ENCODE measurements around the gene CRYGS. TPM values are rescaled to one million over a fixed set of nuclear protein-coding genes. Genes with fewer than 3 reads are reported as not detected.

Gene CRYGS
- total RNA-seq, 2 experiments from 2014 or later = 3.5 to 7.0 TPM

DNA sequence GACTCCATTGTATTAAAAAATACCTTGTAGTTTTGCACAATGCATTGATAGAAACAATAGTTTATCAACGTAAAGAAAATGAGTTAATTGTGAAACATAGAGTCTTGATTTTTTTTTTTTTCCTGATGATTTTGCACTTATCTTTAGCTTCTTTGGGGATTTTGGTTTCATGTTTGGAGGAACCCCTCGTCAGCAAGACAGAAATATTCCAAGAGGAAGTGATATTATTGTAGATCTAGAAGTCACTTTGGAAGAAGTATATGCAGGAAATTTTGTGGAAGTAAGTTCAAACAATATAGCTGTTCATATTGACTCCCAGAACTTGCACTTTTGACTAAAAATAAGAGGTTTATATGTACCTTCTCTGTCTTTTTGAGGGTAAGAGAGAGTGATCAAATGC lies 33.3 kb upstream of the CRYGS start:
- peaks cover 29% of the 10 kb centered on the region for H3K79me2 ChIP-seq (ENCODE audit: insufficient read depth, low read depth, low read length)
- POLR2A ChIA-PET = interaction anchor here (0.6 to 0.7 kb wide), 3 partner anchors 10 to 65 kb away, joined by 3 to 4 read pairs (median 3); no protein-coding TSS in a partner anchor
- peaks cover 99% of the 10 kb centered on the region for H3K36me3 ChIP-seq (ENCODE audit: insufficient read depth, low read length)
- H3K9me2 ChIP-seq (ENCODE audit: insufficient read depth, low read length) = no peaks in the 10 kb centered on the region
- intact Hi-C loops (cut with micrococcal nuclease; ENCODE audit: unreplicated experiment) = no loop called here
- H3K4me1 ChIP-seq (ENCODE audit: insufficient read depth, low read length, poor library complexity, severe bottlenecking) = peaks cover 5% of the 10 kb centered on the region
- no TSS peak for BruUV-seq (replicated peaks)
- no peaks in the 10 kb centered on the region for H3K9me3 ChIP-seq (ENCODE audit: low read length)
- no peak overlapping the region for H3K4me3 ChIP-seq (ENCODE audit: low read depth, low read length, poor library complexity, severe bottlenecking)
- CTCF ChIA-PET (ENCODE audit: unreplicated experiment) = no interaction called here
- no peak for TF ChIP-seq EZH2phosphoT487 (IDR thresholded peaks at IDR 0.05; ENCODE audit: borderline replicate concordance, low read depth, low read length)
- TF ChIP-seq, protein P1, sequence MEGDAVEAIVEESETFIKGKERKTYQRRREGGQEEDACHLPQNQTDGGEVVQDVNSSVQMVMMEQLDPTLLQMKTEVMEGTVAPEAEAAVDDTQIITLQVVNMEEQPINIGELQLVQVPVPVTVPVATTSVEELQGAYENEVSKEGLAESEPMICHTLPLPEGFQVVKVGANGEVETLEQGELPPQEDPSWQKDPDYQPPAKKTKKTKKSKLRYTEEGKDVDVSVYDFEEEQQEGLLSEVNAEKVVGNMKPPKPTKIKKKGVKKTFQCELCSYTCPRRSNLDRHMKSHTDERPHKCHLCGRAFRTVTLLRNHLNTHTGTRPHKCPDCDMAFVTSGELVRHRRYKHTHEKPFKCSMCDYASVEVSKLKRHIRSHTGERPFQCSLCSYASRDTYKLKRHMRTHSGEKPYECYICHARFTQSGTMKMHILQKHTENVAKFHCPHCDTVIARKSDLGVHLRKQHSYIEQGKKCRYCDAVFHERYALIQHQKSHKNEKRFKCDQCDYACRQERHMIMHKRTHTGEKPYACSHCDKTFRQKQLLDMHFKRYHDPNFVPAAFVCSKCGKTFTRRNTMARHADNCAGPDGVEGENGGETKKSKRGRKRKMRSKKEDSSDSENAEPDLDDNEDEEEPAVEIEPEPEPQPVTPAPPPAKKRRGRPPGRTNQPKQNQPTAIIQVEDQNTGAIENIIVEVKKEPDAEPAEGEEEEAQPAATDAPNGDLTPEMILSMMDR (conservative IDR thresholded peaks at IDR 0.05; ENCODE audit: low read length) = no peak
- 0 out of 2 replicates have a peak, but pooled peaks cover 4% of the 10 kb centered on the region for H4K20me1 ChIP-seq (ENCODE audit: insufficient read depth, low read length)
- no peak overlapping the region for H3K4me2 ChIP-seq (ENCODE audit: low read length)
- H3K27ac ChIP-seq (ENCODE audit: low read depth, low read length, poor library complexity, severe bottlenecking) = no peak overlapping the region
- no peak for DNase-seq (ENCODE audit: low spot score)
- no peak overlapping the region for H2AFZ ChIP-seq (ENCODE audit: low read length)

DNA sequence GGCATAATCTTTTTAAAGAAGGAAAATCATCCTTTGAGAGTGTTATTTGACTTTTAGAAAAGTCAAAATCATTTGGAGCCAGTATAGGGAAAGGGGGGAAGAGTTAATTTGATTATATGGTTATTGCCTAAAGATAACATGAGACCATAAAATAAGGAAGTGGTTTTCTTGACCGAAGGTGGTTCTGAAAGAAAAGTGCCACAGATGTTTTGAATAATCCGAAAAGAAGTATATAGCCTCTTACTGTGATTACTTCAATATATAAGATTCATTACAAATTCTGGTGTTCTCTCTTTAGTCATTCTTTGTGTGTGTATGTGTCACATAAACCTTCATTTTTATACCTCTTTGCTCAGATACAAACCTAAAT lies 27.4 kb upstream of the CRYGS start:
- Histone ChIP-seq H3K36me3 (ENCODE audit: insufficient read depth, low read length) (peaks cover 48% of the 10 kb centered on the region), H3K27ac (ENCODE audit: low read depth, low read length, poor library complexity, severe bottlenecking) (no peak overlapping the region), H3K9me3 (ENCODE audit: low read length) (no peaks in the 10 kb centered on the region), H3K79me2 (ENCODE audit: insufficient read depth, low read depth, low read length) (peaks cover 71% of the 10 kb centered on the region), H3K4me2 (ENCODE audit: low read length) (peak overlapping the region; percentile 86), H2AFZ (ENCODE audit: low read length) (no peak overlapping the region), H3K4me1 (ENCODE audit: insufficient read depth, low read length, poor library complexity, severe bottlenecking) (peaks cover 28% of the 10 kb centered on the region), H3K4me3 (ENCODE audit: low read depth, low read length, poor library complexity, severe bottlenecking) (peak overlapping the region; percentile 84), H4K20me1 (ENCODE audit: insufficient read depth, low read length) (no peaks in the 10 kb centered on the region), H3K9me2 (ENCODE audit: insufficient read depth, low read length) (no peaks in the 10 kb centered on the region)
- no peak for TF ChIP-seq EZH2phosphoT487 (IDR thresholded peaks at IDR 0.05; ENCODE audit: borderline replicate concordance, low read depth, low read length)
- TF ChIP-seq, protein P1 (conservative IDR thresholded peaks at IDR 0.05; ENCODE audit: low read length) = no peak
- POLR2A ChIA-PET = interaction anchor here (0.6 to 2.0 kb wide), 4 partner anchors 13 to 389 kb away, joined by 3 to 11 read pairs (median 4); no protein-coding TSS in a partner anchor
- CTCF ChIA-PET (ENCODE audit: unreplicated experiment) = no interaction called here
- no peak for DNase-seq (ENCODE audit: low spot score)
- no TSS peak for BruUV-seq (replicated peaks)
- intact Hi-C loops (cut with micrococcal nuclease; ENCODE audit: unreplicated experiment) = loop anchor here (2.0 kb wide), 1 partner anchor 211 kb away; the partner anchor contains the start of gene EIF4A2

DNA sequence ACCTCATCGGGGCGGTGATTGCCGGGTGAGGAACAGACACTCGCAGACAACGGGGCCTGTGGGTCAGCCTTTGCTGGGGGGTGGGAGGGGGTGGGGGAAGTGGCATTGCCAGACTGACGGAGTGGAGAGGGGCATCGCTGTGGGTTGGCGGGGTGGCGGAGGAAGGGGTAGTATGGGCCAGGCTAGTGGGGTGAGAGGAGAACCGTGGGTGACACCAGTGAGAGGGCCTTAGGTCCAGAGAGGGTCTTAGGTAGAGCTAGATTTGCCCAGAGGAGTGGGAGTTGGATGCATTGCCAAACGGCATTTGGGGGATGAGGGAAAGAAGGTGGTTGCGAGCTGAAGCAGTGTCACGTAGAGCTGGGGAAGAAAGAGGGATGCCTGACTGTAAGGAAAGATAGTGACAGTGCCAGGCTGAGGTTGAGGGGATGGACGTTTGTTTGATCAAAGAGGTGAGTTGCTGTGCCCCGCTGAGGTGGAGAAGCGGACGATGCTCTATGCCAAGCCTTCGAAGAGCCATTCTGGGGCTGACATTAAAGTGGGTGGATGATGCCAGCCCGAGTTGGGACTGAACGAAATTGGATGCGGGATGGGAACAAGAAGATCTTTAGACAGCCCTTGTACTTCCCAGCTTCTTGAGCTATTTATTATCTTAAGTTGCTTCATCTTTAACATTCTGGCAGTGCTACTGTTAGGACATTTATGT lies 26.9 kb upstream of the CRYGS start:
- DNase-seq (ENCODE audit: low spot score) = no peak
- Histone ChIP-seq H3K79me2 (ENCODE audit: insufficient read depth, low read depth, low read length) (peaks cover 76% of the 10 kb centered on the region), H3K27ac (ENCODE audit: low read depth, low read length, poor library complexity, severe bottlenecking) (peak overlapping the region; percentile 17), H3K36me3 (ENCODE audit: insufficient read depth, low read length) (peaks cover 43% of the 10 kb centered on the region), H3K4me2 (ENCODE audit: low read length) (peak overlapping the region; percentile 86), H3K9me3 (ENCODE audit: low read length) (no peaks in the 10 kb centered on the region), H3K9me2 (ENCODE audit: insufficient read depth, low read length) (no peaks in the 10 kb centered on the region), H3K4me1 (ENCODE audit: insufficient read depth, low read length, poor library complexity, severe bottlenecking) (peaks cover 31% of the 10 kb centered on the region), H3K4me3 (ENCODE audit: low read depth, low read length, poor library complexity, severe bottlenecking) (peak overlapping the region; percentile 84), H2AFZ (ENCODE audit: low read length) (peak overlapping the region; percentile 42; the same call in 1 of the 2 replicates), H4K20me1 (ENCODE audit: insufficient read depth, low read length) (no peaks in the 10 kb centered on the region)
- ChIA-PET POLR2A (interaction anchor here (0.6 to 2.7 kb wide), 17 partner anchors 8 to 639 kb away, joined by 3 to 18 read pairs (median 4); partner anchors contain the start of genes EIF4A2 and TRA2B), CTCF (ENCODE audit: unreplicated experiment) (interaction anchor here (0.6 to 0.8 kb wide), 2 partner anchors 52 to 201 kb away, joined by 5 to 6 read pairs; no protein-coding TSS in a partner anchor)
- intact Hi-C loops (cut with micrococcal nuclease; ENCODE audit: unreplicated experiment) = loop anchor here (2.0 kb wide), 1 partner anchor 212 kb away; the partner anchor contains the start of gene EIF4A2
- BruUV-seq (replicated peaks) = no TSS peak
- TF ChIP-seq, protein P1 (conservative IDR thresholded peaks at IDR 0.05; ENCODE audit: low read length) = no peak

Data from OCI-LY7 (cell line).